IPS DF 6.9 (cell line): Measurements from ENCODE around the gene CUEDC1.

ENCODE experiments used
- DNase-seq: peaks from one replicate; pipeline ENCODE4 v3.0.0-alpha.2; 2013; ENCODE audit warnings: low read depth, low spot score
- H3K27ac ChIP-seq: one replicate; pipeline ENCODE4 v1.5.1; 2013; ENCODE audit warnings: low read length, control low read depth
- H3K27me3 ChIP-seq: 2 replicates; pipeline ENCODE4 v1.6.1; 2013; ENCODE audit warnings: mild to moderate bottlenecking, low read length; ENCODE audit not compliant: control insufficient read depth, insufficient read depth
- H3K36me3 ChIP-seq: 2 replicates; pipeline ENCODE4 v1.6.1; 2013; ENCODE audit warnings: low read length; ENCODE audit not compliant: control insufficient read depth, insufficient read depth
- H3K4me1 ChIP-seq: 2 replicates; pipeline ENCODE4 v1.6.1; 2013; ENCODE audit warnings: low read length; ENCODE audit not compliant: control insufficient read depth, insufficient read depth
- H3K4me3 ChIP-seq: 2 replicates; pipeline ENCODE4 v1.5.1; 2013; ENCODE audit warnings: mild to moderate bottlenecking, low read length
- H3K9me3 ChIP-seq: 2 replicates; pipeline ENCODE4 v1.6.1; 2013; ENCODE audit warnings: low read length, inconsistent platforms; ENCODE audit not compliant: control insufficient read depth, insufficient read depth
- WGBS: extraction: QIAGEN DNeasy Blood & Tissue Kit; methylation state at CpG from one replicate; pipeline ENCODE4 v1.1.7; 2013; ENCODE audit warnings: mixed read lengths, missing lambda C conversion rate; ENCODE audit not compliant: insufficient read length, insufficient coverage; 5-methylcytosine and 5-hydroxymethylcytosine counted together

The CUEDC1 gene

GRCh38 chr17:57823469-57824401 is 131.5 kb downstream of the CUEDC1 start:
- no peak for DNase-seq
- Histone ChIP-seq H3K36me3 (no peaks in the 10 kb centered on the region), H3K4me3 (no peak overlapping the region), H3K27me3 (no peaks in the 10 kb centered on the region), H3K27ac (no peak overlapping the region), H3K9me3 (no peaks in the 10 kb centered on the region), H3K4me1 (no peaks in the 10 kb centered on the region)
- WGBS = no CpG with 5 or more reads among the region's 15 CpGs

- H3K4me3 ChIP-seq = no peak overlapping the region
- no peak for DNase-seq
- H3K9me3 ChIP-seq = no peaks in the 10 kb centered on the region
- H3K36me3 ChIP-seq = no peaks in the 10 kb centered on the region
- no CpG with 5 or more reads among the region's 5 CpGs for WGBS
- no peaks in the 10 kb centered on the region for H3K4me1 ChIP-seq
- H3K27ac ChIP-seq = no peak overlapping the region
- H3K27me3 ChIP-seq = no peaks in the 10 kb centered on the region
These were observed 135.3 kb downstream of the CUEDC1 start for GRCh38 chr17:57819867-57820266.

- Histone ChIP-seq H3K4me1 (no peaks in the 10 kb centered on the region), H3K27ac (no peak overlapping the region), H3K4me3 (no peak overlapping the region), H3K27me3 (no peaks in the 10 kb centered on the region), H3K9me3 (no peaks in the 10 kb centered on the region), H3K36me3 (no peaks in the 10 kb centered on the region)
- DNase-seq = no peak
- WGBS = no CpG with 5 or more reads among the region's 2 CpGs
These were observed 135.9 kb downstream of the CUEDC1 start for GRCh38 chr17:57819285-57819684.

GRCh38 chr17:57818066-57818465 is 137.1 kb downstream of the CUEDC1 start:
- no peaks in the 10 kb centered on the region for H3K4me1 ChIP-seq
- H3K36me3 ChIP-seq = no peaks in the 10 kb centered on the region
- no peak overlapping the region for H3K27ac ChIP-seq
- H3K9me3 ChIP-seq = no peaks in the 10 kb centered on the region
- H3K27me3 ChIP-seq = no peaks in the 10 kb centered on the region
- WGBS = no CpG with 5 or more reads among the region's 9 CpGs
- DNase-seq = no peak
- no peak overlapping the region for H3K4me3 ChIP-seq

GRCh38 chr17:57817299-57817698 is 137.9 kb downstream of the CUEDC1 start:
- Histone ChIP-seq H3K36me3 (no peaks in the 10 kb centered on the region), H3K4me3 (no peak overlapping the region), H3K9me3 (no peaks in the 10 kb centered on the region), H3K27ac (no peak overlapping the region), H3K27me3 (no peaks in the 10 kb centered on the region), H3K4me1 (no peaks in the 10 kb centered on the region)
- WGBS = no CpG with 5 or more reads among the region's 4 CpGs
- DNase-seq = no peak

GRCh38 chr17:57814421-57814820 is 140.8 kb downstream of the CUEDC1 start:
- Histone ChIP-seq H3K4me1 (no peaks in the 10 kb centered on the region), H3K36me3 (no peaks in the 10 kb centered on the region), H3K27me3 (no peaks in the 10 kb centered on the region), H3K9me3 (no peaks in the 10 kb centered on the region), H3K4me3 (no peak overlapping the region), H3K27ac (no peak overlapping the region)
- DNase-seq = no peak
- WGBS = no CpG with 5 or more reads among the region's 1 CpG

GRCh38 chr17:57811638-57812280 is 143.5 kb downstream of the CUEDC1 start:
- WGBS = no CpG with 5 or more reads among the region's 8 CpGs
- no peak overlapping the region for H3K27ac ChIP-seq
- no peak overlapping the region for H3K4me3 ChIP-seq

More at GRCh38 chr17:57811638-57812280, 143.5 kb downstream of the CUEDC1 start:
- H3K9me3 ChIP-seq = no peaks in the 10 kb centered on the region
- H3K4me1 ChIP-seq = no peaks in the 10 kb centered on the region
- DNase-seq = no peak
- H3K36me3 ChIP-seq = no peaks in the 10 kb centered on the region
- no peaks in the 10 kb centered on the region for H3K27me3 ChIP-seq
